B cell (primary cell): ENCODE data around the gene HOMER1.

Experiments
- CTCF ChIP-seq: fragments of 200-600 bp; IDR thresholded peaks from one replicate; pipeline ENCODE4 v1.8.0; 2022; ENCODE audit warnings: antibody characterized with exemption, mild to moderate bottlenecking
- EZH2 ChIP-seq: IDR thresholded peaks from 2 replicates; pipeline ENCODE4 v1.6.1; 2012; ENCODE audit warnings: borderline replicate concordance, low read depth, mild to moderate bottlenecking, moderate library complexity, low read length; ENCODE audit not compliant: insufficient read depth, poor library complexity, severe bottlenecking

GRCh38 chr5:79526493-79526892, 12.6 kb upstream of the HOMER1 start:
- TF ChIP-seq EZH2 (no peak), CTCF (no peak)
